HL-60 (cell line): Measurements from ENCODE around the gene NCBP3.

ENCODE experiments used
- GABPA ChIP-seq: IDR thresholded peaks from 2 replicates; pipeline ENCODE4 v1.6.1; 2012; ENCODE audit warnings: low read depth
- POLR2AphosphoS5 ChIP-seq: IDR thresholded peaks from 2 replicates; pipeline ENCODE4 v1.6.1; 2012; ENCODE audit warnings: low read depth
- TF ChIP-seq, protein P1 (sequence below): IDR thresholded peaks from one replicate; pipeline ENCODE4 v1.5.1; 2011; ENCODE audit warnings: low read length, control low read depth, inconsistent platforms; ENCODE audit not compliant: insufficient read depth

DNA sequence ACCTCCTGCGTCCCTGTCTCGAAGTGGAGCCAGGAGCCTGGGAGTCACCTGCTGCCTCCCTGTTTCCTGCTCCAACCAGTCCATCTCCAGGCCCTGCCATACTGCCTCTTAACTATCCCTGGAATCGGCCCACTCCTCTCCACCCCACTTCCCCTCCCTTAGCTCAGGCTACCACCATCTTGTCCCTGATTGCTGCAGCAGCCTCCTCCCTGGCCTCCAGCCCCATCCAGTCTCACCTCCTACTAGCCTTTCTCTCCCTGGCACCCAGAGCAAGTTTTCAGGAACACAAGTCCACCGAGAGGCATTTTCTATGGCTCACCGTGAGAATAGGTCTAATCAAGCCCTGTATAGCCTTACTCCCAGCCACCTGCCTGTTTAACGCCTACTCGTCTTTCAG lies 47.7 kb upstream of the NCBP3 start:
- TF ChIP-seq GABPA (no peak), POLR2AphosphoS5 (no peak)
- TF ChIP-seq, protein P1, sequence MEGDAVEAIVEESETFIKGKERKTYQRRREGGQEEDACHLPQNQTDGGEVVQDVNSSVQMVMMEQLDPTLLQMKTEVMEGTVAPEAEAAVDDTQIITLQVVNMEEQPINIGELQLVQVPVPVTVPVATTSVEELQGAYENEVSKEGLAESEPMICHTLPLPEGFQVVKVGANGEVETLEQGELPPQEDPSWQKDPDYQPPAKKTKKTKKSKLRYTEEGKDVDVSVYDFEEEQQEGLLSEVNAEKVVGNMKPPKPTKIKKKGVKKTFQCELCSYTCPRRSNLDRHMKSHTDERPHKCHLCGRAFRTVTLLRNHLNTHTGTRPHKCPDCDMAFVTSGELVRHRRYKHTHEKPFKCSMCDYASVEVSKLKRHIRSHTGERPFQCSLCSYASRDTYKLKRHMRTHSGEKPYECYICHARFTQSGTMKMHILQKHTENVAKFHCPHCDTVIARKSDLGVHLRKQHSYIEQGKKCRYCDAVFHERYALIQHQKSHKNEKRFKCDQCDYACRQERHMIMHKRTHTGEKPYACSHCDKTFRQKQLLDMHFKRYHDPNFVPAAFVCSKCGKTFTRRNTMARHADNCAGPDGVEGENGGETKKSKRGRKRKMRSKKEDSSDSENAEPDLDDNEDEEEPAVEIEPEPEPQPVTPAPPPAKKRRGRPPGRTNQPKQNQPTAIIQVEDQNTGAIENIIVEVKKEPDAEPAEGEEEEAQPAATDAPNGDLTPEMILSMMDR, result no peak
